HG02885 (cell line): ENCODE results near the gene SURF4.
"Not testable (repeated sequence)": the region's sequence is repeated elsewhere in the genome, so short reads cannot be mapped to it uniquely, and the experiment has no call there.

ENCODE experiments used
- ATAC-seq: cut with Tn5 transposase; IDR thresholded peaks from one replicate; pipeline ENCODE4 v1.9.1; 2021; ENCODE audit warnings: mild to moderate bottlenecking; ENCODE audit not compliant: unreplicated experiment, poor library complexity

SURF4 gene

DNA sequence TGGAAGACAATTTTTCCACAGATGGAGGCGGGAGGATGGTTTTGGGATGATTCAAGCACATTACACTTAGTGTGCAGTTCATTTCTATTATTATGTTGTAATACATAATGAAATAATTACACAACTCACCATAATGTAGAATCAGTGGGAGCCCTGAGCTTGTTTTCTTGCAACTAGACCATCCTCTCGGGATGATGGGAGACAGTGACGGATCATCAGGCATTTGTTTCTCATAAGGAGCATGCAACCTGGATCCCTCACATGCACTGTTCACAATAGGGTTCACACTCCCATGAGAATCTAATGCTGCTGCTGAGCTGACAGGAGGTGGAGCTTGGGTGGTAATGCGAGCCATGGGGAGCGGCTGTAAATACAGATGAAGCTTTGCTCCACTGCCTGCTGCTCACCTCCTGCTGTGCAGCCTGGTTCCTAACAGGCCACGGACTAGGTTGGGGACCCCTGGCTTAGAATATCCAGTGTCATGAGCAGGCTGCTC is 1.9 kb upstream of the SURF4 start:
- ATAC-seq: no peak

DNA sequence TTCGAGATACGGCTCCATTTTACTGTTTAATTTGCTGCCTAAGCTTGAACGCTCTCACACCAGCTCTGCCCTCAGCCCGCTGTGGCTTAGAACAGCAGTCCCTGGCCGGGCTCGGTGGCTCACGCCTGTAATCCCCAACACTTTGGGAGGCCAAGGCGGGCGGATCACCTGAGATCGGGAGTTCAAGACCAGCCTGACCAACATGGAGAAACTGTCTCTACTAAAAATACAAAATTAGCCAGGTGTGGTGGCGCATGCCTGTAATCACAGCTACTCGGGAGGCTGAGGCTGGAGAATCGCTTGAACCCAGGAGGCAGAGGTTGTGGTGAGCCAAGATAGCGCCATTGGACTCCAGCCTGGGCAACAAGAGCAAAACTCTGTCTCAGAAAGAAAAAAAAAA is 1.4 kb upstream of the SURF4 start:
- not testable (repeated sequence) for ATAC-seq

DNA sequence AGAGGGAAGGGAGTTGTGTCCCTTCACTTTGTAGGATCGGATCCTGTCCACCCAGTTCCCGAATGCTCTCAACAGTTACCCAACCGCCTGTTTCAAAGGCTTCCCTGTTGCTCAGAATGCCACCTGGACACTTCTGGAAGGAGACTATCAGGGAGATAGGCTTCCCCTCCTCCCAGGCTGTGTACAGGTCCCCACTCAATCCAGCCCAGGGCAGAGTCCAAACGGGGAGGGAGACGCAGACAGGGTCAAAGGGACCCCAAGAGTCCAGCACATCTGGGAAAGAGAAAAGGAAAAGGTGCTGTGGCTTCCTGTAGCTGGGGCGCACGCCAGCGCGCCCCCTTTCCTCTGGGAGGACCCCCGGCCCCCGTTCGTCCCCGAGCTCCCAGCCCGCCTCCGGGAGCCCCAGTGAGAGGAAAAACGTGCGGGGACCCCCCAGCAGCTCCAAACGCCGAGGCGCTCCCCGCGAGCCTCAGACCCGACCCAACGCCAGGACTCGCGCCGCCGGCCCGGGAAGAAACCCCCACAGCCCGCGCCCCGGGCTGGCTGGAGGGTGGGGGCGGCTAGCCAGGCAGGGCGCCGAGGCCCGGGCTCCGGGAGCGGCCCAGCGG is 640 bp downstream of the SURF4 start:
- ATAC-seq: peak; percentile 19

DNA sequence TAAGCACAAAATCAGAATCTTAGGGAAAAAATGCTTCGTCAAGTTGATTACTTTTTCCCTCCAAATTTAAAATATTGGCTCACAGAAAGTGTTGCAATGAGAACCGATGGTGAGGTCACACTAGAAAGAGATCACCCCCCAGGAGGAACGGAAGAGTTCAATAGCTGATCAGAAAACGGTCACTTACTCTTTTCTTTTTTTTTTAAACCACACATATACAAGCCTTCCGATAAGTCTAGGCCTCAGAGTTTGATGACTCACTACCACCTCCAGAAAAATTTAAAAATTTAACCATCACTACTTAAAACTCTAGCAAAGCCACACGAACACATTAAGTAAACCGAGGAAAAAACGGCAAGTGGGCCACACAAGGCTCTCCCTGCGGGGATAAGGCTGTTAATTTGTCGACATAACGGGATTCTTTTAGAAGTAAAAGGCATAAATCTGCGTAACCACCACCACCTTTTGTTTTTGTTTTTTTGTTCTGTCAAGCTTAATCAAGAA is 1.2 kb downstream of the SURF4 start:
- no peak for ATAC-seq

DNA sequence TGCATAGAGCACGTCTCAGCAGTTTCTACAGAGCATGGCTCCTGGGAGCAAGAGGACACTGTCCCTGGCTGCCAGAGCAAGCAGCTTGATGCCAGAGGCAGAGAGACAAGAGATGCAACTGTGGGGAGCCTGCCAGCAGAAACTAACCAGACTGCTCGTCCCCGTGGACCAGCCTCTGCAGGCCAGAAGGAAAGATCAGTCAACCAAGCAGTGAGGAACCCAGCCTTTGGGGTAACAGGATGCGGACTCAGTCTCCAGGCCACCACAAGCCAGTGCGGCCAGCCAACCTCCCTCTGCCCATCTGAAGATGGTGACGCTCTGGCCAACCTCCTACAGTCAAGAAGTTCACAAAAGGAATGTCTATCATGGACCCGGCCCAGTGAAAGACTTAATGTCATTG is 3.7 kb downstream of the SURF4 start:
- ATAC-seq: no peak

DNA sequence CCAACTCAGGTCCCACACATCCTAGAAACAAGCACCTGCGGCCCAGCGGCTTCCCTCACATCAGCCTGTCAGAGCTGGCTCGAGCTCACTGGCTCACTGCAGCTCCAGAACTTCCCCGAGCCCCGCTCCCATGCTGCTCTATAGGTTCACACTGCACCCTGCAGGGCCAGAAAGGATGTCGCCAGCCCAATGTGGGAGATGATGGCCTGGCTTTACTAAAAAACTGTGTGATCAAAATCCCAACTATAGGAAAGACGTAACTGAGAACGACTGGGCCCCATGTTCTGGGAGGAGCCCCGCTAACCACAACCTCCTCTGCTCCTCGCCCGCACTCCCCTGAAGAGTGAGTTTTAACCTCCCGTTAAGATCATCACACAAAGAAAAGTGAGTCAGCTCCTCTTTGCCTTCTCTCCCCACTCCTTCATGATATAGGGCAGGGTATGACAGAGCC is 4.6 kb downstream of the SURF4 start:
- no peak for ATAC-seq

DNA sequence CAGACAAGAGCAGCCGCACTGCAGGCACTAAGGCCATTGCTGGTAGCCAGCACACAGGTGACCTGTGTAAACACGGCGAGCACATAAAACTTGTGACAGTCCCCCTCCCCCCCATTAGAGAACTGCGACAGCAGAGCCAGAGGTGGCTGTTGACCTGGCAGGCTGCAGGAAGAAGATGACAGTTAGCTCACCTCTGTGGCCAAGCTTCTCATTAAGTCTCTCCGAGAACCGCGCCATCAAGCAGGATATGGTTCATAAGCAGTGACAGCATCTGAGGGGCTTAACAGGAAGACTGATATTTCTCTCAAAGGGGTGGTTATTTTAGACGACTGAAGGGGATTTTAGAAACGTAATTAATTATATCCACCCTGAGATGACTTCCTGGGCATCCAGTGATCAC is 5.2 kb downstream of the SURF4 start:
- no peak for ATAC-seq

DNA sequence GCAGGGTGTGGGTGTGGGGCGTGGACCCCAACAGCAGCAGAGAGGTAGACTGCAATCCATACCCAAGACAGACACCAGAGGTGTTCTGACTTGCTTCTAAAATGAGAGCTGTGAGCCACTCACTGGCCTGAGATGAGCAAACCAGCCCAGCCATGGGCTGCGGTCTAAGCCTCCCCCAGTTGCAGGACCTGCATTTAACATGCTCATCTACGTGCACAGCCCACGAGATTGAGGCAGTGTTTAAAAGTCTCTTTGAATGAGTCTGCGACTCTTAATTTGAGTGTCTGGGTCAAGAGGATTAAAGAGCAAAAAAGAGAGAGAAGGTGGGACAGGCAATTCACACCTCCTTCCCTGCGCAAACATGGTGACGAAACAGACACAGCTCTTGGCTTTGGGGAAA is 5.9 kb downstream of the SURF4 start:
- ATAC-seq: no peak

DNA sequence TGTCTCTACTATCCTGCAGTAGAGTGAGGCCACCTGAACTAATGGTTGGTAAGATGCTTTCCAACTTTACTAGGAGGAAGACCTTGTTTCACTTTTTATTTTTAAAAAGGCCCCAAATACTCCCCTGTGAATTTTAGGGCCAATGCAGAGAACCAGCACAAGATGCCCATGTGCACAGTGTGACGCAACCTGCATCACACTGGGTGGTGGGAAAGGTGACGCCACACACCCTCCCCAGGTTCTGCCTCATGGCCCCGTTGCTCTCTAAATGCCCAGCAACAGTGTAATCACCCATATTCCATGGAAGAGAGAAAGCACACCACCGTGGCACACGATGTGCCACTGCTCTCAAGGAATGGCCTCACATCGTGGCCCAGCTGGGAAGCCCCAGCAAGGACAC is 6.4 kb downstream of the SURF4 start:
- no peak for ATAC-seq

DNA sequence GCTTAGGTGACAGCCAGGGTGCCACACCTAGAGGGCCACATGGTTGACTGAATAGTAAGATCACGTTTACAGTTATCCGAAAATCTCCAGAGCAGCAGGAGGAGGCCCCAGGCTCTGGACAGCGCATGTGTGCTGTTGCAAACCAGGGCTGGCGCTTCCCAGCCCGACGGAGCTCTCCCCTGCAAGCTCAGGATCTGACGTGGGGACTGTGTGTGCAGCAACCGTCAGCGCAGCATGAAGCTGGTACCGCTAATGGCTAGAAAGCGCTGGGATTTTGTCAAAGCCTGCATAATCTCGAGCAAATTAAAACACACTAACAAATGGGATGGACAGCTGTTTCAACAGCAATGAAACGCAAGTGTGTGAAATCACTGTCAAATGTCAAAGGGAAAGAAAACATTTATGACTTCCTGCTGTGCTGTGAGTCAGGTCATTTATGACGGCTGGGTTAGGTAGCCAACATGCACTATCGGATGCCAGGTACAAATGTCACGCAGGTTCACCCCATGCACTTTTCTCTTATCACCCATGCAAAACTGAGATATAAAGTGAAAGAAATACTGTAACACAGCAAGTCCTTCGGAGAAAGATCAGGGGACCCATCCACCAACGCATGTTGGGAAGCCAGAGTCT is 7.5 kb downstream of the SURF4 start:
- ATAC-seq: no peak

DNA sequence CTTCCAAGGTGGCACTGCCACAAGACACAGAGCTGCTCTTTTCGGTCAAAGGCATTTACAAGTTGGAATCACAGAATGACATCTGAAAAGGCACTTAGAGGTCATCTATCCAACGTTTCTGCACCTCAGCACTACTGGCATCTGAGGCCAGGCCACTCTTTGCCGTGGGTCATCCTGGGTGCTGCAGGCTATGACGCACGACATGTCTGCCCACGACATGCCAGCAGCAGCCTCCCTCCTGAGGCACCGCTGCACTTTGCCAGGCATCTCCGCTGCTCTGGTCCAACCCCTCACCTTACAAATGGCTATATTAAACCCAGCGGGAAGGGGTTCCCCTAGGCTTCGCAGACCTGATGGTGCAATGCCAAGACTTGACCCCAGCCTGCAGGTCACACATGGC is 8.1 kb downstream of the SURF4 start:
- no peak for ATAC-seq

DNA sequence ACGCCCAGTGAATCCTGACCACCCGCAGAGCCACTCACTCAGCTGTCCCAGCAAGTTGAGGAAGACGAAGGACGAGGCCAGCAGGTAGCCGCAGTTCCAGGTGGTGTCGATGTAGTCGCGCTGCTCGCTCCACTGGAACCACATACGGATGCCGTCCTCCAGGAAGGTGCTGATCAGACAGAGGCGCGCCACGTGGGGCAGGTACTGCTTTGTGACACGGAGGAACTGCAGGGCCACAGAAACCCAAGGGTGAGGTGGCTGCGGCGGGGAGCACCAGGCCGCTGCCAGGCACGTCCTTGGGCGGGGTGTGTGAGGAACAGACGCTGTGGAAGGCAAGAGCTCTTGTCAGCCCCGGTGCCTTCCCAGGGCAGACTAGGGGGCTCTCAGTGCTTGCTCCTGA is 8.6 kb downstream of the SURF4 start:
- no peak for ATAC-seq

DNA sequence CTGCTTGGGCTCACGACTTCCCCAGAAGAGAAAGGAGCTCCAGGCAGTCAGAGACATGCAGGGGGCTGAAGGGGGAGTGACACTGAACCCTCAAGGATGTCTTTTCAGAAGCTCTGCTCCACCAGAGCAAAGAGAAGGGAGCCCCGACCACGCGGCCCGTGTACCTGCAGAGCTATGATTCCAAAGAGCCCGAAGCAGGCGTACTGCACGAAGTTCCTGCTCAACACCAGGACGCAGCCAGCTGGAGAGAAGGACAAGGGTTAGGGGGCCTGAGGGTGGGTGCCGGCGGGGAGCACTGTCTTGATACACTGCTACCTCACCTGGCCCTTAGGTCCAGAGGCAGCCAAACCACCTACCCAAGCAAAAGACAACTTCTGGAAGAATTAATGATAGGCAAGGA is 9.4 kb downstream of the SURF4 start:
- no peak for ATAC-seq

DNA sequence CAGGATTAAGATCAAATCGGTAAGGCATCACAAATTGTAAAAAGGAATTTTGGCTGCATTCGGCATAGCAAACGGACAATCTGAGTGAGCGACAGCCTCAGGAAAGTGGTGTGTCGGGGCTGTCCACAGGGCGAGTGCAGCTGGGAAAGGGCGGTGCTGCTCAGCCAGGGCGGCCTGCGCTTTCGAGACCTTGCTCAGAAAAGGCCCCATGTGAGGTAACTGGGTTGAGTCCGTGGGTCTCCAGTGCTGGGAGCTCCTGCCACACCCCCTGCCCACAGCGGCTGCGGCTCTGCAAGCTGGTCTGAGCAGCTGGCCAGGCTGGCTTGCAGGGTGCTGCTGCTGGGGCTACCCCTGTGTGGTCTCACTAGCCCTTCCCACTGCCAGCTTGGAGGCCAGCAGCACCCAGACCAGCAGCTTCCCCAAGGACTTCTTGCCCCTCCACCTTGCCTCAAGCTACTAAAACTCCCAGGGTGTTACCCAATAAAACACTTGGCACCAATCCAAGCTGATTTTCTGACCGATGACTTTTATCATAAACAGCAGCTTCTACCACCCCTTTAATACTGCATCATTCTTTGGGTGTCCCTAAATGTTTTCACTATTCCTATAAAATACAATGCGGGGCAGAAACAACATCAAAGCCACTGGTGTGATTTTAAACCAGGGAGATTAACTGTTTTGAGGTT is 13.4 kb downstream of the SURF4 start:
- ATAC-seq: no peak

DNA sequence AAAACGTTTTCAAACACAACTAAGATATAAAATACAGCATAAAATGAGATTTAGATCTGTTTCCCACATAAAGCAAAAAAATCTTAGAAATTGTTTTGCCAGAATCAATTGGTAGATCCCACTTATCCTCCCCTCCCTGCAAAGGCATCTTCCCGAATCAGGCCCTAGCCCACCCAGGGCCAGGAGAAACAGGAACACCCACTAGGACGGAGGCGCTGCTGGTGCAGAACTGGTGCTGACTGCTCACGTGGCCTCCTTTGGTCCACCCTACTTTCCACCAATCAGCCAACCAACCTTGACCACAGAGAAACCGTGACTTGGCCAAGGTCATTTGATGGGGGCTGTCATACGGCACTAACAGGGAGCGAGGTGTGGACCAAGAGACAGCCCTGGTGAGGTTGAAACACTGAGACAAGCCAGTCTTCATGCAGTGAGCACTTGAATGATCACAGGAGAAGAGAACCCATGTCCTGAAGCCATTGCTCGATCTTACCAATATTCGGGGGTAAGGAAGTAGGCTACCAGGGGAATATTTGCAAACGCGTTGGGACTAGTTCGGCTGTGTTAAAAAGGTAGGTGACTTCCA is 14.3 kb downstream of the SURF4 start:
- no peak for ATAC-seq

DNA sequence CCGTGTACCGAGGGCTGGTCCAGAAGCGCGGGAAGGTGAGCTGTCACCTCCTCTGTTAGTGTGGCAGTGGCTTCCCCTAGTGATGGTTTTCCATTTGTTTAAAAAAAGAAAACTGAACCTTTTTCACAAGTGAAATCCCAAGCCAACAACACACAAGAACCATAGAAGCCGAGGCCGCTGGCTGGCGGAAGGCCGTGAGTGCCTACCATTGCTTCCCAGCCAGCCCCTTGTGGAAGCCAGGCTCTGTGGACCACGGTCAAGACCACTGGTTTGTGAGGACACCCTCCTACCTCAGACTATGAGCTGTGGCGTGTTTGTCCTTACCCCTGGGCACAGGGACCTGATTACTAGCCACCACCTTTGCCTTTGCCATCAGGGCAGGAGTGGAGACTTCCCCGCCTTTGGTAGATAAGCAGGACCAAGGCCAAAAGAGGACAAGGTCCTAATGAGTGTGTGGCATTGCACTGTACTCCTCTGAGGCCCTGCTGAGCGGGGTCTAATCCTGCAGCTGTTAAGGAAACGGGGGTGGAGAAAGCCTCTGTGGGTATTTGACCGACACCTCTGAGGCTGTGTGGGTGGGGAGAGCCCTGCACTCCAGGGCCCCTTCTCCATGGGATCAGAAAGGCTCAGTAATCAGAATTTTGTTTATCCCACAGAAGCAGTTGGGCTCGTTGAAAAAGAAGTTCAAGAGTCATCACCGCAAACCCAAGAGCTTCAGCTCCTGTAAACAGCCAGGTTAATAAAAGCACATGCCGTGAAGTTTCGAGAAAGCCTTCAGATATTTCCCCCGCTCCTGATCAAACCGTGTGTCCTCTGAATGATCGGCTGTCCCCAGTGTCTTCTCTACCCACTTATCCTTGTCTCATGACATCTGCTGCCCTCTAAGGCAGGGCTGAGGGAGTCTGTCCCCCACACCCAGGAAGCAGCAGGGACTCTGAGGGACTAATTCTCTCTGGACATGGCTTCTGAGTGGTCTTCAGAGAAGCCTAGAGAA is 15.2 kb downstream of the SURF4 start:
- ATAC-seq: no peak

DNA sequence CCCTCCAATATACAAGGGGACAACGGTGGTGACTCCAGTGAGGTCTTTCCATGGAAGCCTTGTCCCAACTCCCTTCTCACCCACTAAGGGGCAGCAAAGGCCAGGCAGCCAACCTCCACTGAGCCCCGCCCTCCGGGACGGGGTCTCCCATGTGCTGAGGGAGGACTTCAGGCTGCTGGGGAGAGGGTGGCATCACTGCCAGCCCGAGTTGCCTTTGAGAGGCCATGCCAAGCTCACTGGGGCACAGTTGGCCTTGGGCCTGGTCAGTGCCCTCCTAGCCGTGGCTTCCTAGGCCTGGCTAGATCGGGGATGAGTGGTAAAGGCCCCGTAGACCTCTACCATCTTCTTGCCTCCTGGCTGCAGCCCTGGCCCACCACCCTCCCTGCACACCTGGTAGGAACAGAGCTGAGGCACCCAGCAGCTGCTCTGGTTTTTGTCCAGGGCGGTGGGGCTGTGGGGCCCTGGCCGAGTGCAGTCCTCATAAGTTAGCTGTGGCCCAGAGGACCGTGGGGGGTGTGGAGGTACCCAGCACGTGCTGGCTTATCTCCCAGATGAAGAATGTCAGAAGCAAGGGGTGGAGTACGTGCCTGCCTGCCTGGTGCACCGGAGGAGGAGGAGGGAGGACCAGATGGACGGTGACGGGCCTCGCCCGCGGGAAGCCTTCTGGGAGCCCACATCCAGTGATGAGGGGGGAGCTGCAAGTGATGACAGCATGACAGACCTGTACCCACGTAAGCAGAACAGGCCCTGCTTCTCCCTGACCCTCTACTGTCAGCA is 16.3 kb downstream of the SURF4 start:
- no peak for ATAC-seq

DNA sequence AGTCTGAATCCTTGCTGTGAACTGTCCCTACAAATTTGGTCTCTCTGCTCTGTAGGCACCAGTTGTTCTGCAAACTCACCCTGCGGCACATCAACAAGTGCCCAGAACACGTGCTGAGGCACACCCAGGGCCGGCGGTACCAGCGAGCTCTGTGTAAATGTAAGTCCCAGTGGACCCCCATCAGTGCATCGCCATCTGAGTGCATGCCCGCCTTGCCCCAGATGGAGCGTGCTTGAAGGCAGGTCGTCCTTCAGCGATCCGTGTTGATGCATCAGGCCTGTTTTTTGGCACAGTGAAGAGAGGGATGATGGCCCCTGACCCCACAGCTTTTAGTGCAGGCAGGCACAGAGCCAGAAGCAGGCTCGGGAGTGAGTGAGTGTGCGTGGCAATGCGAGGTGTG is 18.2 kb downstream of the SURF4 start:
- ATAC-seq: no peak

DNA sequence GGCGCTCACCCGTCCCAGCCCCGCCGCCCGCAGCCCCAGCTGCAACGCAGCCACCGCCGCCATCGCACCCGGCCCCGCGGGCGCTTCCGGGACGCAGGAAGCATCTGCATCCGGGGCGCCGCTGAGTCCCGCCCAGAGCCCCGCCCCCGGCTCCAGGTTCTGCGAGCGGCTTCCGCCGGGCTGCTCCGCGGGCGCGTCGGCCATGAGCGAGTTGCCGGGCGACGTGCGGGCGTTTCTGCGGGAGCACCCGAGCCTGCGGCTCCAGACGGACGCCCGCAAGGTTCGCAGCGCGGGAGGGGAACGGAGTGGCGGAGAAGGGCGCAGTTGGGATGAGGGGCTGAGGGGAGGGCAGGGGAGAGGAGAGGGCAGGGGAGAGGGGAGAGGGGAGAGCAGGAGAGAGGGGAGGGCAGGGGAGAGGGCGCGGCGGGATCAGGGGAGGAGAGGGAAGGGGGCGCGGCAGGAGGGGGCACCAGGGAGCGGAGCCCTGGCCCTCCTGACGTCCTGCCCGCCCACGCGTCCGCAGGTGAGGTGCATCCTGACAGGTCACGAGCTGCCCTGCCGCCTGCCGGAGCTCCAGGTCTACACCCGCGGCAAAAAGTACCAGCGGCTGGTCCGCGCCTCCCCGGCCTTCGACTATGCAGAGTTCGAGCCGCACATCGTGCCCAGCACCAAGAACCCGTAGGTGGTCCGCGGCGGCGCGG is 19.3 kb downstream of the SURF4 start, which contains the start of the genes SURF1 and SURF2:
TSS of gene SURF1 (minus strand) at position 97 of the 701 bp plus-strand sequence. CDS start at position 63, 34 bp downstream.
TSS of gene SURF2 (plus strand) at position 160 of the 701 bp plus-strand sequence. CDS start at position 203, 43 bp downstream.
- peak; percentile 80 for ATAC-seq
